Thyroid gland (tissue), 4 donors: ENCODE data around the gene OR10J1.

ENCODE experiments used
- POLR2A ChIP-seq, 2 donors: fragments of 450-650 bp; IDR thresholded peaks; one replicate each; pipeline ENCODE4 v1.6.1; 2017; ENCODE audit warnings: antibody characterized with exemption in 2 of 2, mild to moderate bottlenecking in 2 of 2, moderate library complexity in 1 of 2
- TF ChIP-seq, protein P1 (sequence below), 6 experiments: fragments of 200-600 bp in 3 of 6; fragments of 450-650 bp in 3 of 6; sonication (generic) in 3 of 6; IDR thresholded peaks; one replicate each; pipeline ENCODE4 v1.5.1; 2016 to 2019; ENCODE audit warnings: antibody characterized with exemption in 6 of 6, mild to moderate bottlenecking in 2 of 6, inconsistent platforms in 1 of 6, moderate library complexity in 1 of 6

DNA sequence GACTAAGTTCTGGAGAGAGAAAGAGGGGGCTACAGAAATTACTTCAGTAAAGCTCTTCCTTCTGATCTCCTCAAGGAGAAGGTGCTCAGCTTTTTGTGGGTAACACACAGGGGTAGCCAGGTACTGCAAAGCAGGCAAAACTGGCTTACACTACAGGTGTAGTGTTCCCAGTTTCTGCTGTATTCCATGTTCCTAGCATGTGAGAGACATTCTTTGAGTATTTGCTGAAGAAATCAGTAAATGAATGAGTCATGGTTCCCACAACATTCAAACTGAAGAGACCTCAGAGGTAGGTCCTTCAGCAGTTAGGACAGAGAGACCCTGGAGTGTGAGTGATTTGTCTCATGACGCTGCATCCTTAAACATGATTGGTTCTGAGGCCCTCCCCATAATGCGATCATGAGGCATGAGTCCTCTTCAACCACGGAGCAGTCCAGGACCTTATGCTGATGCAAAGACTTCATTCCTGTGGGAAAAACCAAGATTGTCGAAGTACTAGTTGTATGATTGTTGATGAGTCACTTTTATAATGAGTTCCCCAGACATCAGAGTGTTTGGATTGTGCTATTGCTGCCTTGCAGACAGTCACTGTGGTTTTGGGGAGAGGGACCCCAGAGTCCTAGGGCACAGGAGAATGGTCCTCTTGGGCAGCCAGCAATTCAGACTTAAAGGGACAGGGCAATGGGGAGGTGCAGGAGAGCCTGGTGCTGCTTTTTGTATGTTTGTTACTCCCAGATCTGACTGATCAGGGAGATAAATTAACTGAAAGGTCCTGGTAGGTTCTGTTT lies 10.3 kb upstream of the OR10J1 start:
- TF ChIP-seq, protein P1, sequence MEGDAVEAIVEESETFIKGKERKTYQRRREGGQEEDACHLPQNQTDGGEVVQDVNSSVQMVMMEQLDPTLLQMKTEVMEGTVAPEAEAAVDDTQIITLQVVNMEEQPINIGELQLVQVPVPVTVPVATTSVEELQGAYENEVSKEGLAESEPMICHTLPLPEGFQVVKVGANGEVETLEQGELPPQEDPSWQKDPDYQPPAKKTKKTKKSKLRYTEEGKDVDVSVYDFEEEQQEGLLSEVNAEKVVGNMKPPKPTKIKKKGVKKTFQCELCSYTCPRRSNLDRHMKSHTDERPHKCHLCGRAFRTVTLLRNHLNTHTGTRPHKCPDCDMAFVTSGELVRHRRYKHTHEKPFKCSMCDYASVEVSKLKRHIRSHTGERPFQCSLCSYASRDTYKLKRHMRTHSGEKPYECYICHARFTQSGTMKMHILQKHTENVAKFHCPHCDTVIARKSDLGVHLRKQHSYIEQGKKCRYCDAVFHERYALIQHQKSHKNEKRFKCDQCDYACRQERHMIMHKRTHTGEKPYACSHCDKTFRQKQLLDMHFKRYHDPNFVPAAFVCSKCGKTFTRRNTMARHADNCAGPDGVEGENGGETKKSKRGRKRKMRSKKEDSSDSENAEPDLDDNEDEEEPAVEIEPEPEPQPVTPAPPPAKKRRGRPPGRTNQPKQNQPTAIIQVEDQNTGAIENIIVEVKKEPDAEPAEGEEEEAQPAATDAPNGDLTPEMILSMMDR (IDR thresholded peaks at IDR 0.05) = no peak
- TF ChIP-seq POLR2A (IDR thresholded peaks at IDR 0.05) = no peak
